GM19193 (cell line): ENCODE results near the gene NUDT5.

Experiments
- POLR2A ChIP-seq: IDR thresholded peaks from 4 replicates; pipeline ENCODE4 v1.6.1; 2011; ENCODE audit not compliant: insufficient read depth, insufficient read length; ENCODE audit errors: extremely low read depth

The NUDT5 gene

DNA sequence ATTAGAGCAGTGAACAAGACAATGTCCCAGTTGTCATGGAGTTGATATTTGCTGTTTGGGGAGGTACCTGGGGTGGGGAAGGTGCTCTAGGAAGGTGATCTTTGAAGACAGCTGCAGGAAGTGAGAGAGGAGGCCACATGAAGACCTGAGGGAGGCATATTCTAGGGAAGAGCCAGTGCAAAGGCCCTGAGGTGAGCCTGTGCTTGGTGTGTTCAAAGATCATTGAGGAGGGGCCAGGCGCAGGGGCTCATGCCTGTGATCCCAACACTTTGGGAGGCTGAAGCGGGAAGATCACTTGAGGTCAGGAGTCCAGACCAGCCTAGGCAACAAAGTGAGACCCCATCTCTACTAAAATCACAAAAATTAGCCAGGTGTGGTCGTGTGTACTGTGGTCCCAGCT, 51.2 kb downstream of the NUDT5 start:
- no peak for TF ChIP-seq POLR2A

- TF ChIP-seq POLR2A = no peak
Measured at GRCh38 chr10:12140038-12140437, 55.7 kb downstream of the NUDT5 start.

DNA sequence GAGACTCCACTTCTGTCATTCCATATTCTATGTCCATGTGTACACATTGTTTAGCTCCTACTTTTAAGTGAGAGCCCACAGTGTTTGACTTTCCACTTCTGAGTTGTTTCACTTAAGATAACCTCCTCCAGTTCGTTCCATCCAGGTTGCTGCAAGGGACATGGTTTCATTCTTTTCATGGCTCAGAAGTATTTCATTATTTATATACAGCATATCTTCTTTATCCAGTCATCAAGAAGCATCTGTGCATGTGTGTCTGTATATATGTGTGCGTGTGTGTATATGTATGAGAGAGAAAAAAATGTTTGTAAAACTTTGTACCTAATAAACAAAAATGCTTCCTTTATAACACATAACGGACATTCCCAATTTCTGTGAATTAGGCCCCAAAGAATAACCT, 60.1 kb downstream of the NUDT5 start:
- no peak for TF ChIP-seq POLR2A

GRCh38 chr10:12130237-12130872, 65.3 kb downstream of the NUDT5 start:
- no peak for TF ChIP-seq POLR2A

GRCh38 chr10:12129222-12130111, 66.2 kb downstream of the NUDT5 start, which contains the start of gene SEC61A2:
Gene SEC61A2 (plus strand): TSS chr10:12129677. CDS start chr10:12129788, 111 bp downstream.
- peak; percentile 78 for TF ChIP-seq POLR2A

GRCh38 chr10:12121673-12122072, 74.0 kb downstream of the NUDT5 start:
- TF ChIP-seq POLR2A = no peak
